Iris pigment epithelial cell (primary cell): ENCODE results near the gene FAM107A.

ENCODE experiments used
- DNase-seq: peaks from one replicate; pipeline ENCODE4 v3.0.0-alpha.2; 2011; ENCODE audit warnings: low read depth

FAM107A gene

GRCh38 chr3:58567251-58567515 is 10.0 kb downstream of the FAM107A start:
- no peak for DNase-seq

DNA sequence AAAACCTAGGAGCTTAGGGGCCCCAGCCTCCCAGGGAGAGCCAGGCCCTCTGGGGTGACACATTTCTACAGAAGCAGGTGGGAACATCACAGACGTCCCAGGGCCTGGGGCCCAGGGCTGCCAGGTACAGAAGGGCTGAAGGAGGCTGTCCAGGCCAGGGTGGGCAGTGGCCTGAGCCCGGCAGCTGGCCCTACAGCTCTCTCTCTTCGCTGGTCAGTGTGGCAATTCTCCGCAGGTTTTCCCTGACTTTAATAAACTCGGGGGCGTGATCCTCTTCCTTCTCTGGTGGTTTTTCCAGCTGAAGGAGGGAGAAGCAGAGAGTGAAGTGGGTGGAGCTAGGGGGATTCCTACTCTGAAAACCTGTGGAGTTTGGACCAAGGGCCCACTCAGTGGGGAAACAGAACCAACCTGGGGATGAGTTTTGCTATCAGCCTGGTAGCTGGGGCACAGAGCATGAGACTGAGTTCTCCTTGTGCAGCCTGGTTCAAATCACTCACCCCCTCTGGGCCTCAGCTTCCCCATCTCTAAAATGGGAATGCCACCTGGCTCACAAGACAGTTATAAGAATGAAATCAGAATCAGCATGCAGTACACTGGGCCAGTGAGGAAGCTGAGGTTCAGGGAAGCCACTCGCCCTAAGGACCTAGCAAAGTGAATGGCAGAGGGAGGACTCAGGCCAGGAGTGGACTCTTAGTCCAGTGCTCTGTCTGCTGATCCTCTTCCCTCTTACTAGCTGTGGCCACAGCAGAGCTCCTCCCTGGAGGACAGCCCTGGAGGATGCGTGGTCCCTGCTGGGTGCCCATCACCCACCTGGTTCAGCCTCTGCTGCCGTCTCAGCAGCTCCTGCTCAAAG is 10.6 kb downstream of the FAM107A start:
- no peak for DNase-seq

GRCh38 chr3:58565621-58566397 is 11.4 kb downstream of the FAM107A start:
- no peak for DNase-seq

- DNase-seq, result peak; percentile 62
These were observed 12.6 kb downstream of the FAM107A start for GRCh38 chr3:58564456-58565160.

- DNase-seq, result no peak
These were observed 13.1 kb downstream of the FAM107A start for GRCh38 chr3:58564054-58564453.

- DNase-seq, result no peak
These were observed 13.7 kb downstream of the FAM107A start for GRCh38 chr3:58563386-58564035.

- no peak for DNase-seq
These were observed 14.7 kb downstream of the FAM107A start for GRCh38 chr3:58562498-58562897.

- DNase-seq, result peak; percentile 98
These were observed 16.4 kb downstream of the FAM107A start for GRCh38 chr3:58560771-58561311.

DNA sequence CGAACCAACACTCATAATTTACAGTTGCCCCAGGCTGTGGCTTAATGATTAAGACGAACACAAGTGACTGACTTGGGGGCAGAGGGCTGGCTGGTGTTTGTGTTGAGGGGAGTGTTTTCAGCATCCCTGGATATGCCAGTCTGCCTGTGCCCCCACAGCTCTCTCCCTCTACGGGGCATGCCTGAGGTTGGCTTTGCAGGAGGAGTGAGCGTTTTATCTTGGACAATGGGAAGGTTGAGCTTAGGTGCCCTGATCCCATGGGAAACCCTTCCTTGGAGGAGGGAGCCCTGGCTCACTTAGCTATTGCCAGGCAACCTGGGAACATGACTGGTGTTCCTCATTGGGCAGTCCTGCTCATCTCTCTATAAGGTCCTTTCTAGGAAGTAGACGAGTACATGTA is 17.6 kb downstream of the FAM107A start:
- no peak for DNase-seq

DNA sequence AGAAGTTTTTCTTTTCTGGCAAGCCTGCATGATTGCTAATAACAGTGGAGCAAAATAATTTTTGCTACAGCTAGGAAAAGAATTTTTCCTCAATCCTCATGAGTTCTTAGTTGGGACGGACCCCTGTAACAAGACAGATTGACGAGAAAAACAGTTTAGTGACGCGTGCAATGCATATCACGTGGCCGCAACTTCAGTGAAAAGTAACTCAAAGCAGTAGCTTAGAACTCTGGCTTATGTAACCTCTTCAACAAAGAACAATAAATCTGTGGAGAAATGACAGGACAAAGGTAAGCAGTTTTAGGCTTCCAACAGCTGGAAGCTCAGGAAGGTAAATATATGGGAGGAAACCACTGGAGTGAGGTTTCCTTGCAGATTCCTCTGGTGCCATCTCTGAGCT is 19.7 kb downstream of the FAM107A start:
- no peak for DNase-seq

DNA sequence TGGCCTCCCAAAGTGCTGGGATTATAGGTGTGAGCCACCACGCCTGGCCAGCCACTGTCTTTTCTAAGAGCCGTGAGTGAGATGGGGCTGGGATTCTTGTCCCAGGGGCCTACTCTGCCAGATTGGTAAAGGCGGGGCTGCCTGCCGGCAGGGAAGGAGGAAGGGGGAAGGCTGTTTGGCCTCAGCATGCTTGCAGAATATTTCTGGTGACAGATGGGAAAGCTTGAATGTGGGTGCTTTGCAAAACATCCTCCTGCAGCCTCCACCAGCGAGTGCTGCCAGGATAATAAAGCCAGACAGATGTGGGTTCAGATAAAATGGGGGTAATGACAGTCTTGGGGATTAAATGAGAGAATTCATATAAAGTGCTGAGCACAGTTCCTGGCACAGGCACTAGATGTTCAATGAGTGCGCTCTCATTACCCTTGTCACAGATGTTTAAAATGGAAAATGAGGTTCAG is 20.4 kb downstream of the FAM107A start:
- no peak for DNase-seq

DNA sequence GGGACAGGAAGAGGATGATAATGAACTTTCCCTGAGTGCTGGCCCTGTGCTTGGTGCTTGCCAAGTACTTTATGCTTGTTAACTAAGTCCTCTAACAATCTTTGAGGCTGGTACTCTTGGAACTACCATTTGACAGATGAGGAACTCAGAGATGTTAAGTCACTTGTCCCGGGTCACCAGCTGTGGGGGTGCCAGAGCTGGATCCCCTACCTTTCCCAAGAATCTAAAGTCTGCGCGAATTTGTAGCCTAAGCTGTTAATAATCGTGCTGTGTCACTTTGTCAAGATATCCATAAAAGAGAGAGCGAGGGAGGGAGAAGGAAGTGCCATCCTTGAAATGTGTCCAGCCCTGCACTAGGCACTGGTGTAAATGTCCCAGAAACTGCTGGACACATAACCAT is 21.2 kb downstream of the FAM107A start:
- DNase-seq, result no peak

DNA sequence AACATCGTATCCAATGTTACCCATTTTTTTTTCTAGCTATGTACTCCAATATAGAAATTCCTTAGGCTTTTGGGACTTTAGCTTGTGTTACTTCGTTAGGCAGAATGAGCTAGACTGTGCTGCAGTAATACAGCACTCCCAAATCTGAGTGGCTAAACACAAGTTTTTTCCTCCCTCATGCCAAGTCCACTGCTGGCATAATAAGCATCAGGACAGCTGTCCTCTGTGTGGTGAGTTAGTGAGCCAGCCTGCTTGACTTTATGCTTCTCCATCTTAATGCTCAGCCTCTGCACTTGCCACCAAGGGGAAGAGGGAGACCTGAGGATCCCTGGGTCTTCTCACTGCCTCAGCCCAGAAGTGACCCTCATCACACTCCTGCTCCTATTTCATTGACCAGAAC is 22.0 kb downstream of the FAM107A start:
- no peak for DNase-seq

GRCh38 chr3:58553003-58553402 is 24.2 kb downstream of the FAM107A start:
- DNase-seq, result no peak

DNA sequence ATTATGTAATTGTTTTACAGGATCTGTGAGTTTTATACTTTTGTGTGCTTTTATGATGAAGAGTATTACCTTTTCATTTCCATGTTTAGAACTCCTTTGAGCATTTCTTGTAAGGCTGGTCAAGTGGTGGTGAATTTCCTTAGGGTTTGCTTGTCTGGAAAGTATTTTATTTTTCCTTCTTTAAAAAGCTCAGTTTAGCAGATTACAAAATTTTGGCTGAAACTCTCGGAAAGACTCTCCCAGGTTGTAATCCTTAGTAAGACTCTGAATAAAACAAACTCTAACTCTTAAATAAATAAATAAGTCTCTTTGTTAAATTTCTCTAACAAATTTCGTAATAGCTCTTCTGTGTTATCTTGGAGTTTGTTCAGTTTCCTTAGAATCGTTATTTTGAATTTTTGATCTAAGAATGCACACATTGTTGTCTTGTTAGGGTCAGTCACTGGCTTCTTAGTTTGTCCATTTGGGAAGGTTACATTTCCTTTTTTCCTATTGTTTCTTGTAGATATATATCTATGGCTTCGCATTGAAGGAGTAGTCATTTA is 25.5 kb downstream of the FAM107A start:
- peak; percentile 45 for DNase-seq

DNA sequence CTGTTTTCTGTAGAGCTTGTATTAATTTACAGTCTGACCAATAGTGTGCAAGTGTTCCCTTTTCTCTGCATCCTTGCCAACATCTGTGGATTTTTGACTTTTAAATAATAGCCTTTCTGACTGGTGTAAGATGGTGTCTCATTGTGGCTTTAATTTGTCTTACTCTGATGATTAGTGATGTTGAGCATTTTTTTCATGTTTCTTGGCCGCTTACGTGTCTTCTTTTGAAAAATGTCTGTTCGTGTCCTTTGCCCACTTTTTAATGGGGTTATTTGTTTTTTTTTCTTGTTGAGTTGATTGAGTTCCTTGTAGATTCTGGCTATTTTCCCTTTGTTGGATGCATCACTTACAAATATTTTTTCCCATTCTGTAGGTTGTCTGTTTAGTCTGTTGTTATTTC is 32.6 kb downstream of the FAM107A start:
- DNase-seq, result no peak

GRCh38 chr3:58540176-58540858 is 36.9 kb downstream of the FAM107A start:
- no peak for DNase-seq

- DNase-seq, result no peak
These were observed 37.6 kb downstream of the FAM107A start for GRCh38 chr3:58539626-58540025.

- DNase-seq, result peak; percentile 46
These were observed 39.5 kb downstream of the FAM107A start for GRCh38 chr3:58537412-58538301.
